Endothelial cell of umbilical vein (primary cell): ENCODE data around the gene USP35.

ENCODE experiments used
- CTCF ChIP-seq, 2 donors: IDR thresholded peaks; 1 replicate in 1 of 2; 2 replicates in 1 of 2; pipeline ENCODE4 v1.5.1; 2011; ENCODE audit warnings: low read length in 2 of 2, mild to moderate bottlenecking in 2 of 2, moderate library complexity in 2 of 2, control low read depth in 1 of 2, inconsistent platforms in 1 of 2, low read depth in 1 of 2; ENCODE audit not compliant: insufficient read depth in 1 of 2; ENCODE audit errors: extremely low read depth in 1 of 2
- EZH2 ChIP-seq: IDR thresholded peaks from 2 replicates; pipeline ENCODE4 v1.6.1; 2012; ENCODE audit warnings: borderline replicate concordance, low read depth, mild to moderate bottlenecking, moderate library complexity, low read length, inconsistent platforms; ENCODE audit not compliant: severe bottlenecking
- FOS ChIP-seq: IDR thresholded peaks from 2 replicates; pipeline ENCODE4 v1.6.1; 2011; ENCODE audit warnings: mild to moderate bottlenecking, low read length, moderate library complexity, borderline replicate concordance; ENCODE audit not compliant: insufficient read depth
- GATA2 ChIP-seq: IDR thresholded peaks from 2 replicates; pipeline ENCODE4 v1.7.0; 2011; ENCODE audit warnings: low read depth, mild to moderate bottlenecking, moderate library complexity, mixed read lengths, low read length; ENCODE audit not compliant: insufficient read length, insufficient read depth
- JUN ChIP-seq: IDR thresholded peaks from 2 replicates; pipeline ENCODE4 v1.6.1; 2011; ENCODE audit warnings: borderline replicate concordance, low read depth; ENCODE audit not compliant: insufficient read length, insufficient read depth
- MAX ChIP-seq: IDR thresholded peaks from 2 replicates; pipeline ENCODE4 v1.6.1; 2011; ENCODE audit not compliant: insufficient read depth, insufficient read length
- MYC ChIP-seq: IDR thresholded peaks from one replicate; pipeline ENCODE4 v1.6.1; 2011; ENCODE audit warnings: mild to moderate bottlenecking, low read depth, low read length
- POLR2A ChIP-seq: IDR thresholded peaks from 2 replicates; pipeline ENCODE4 v1.6.1; 2012; ENCODE audit warnings: low read depth, mild to moderate bottlenecking, control low read depth, low read length
- POLR2AphosphoS5 ChIP-seq: IDR thresholded peaks from 2 replicates; pipeline ENCODE4 v1.6.1; 2012; ENCODE audit warnings: low read depth, mild to moderate bottlenecking, control low read depth, low read length, moderate library complexity; ENCODE audit not compliant: insufficient read depth

GRCh38 chr11:78176605-78177141 is 12.0 kb upstream of the USP35 start:
- no peak for TF ChIP-seq CTCF (IDR thresholded peaks at IDR 0.05; ENCODE audit: extremely low read depth in 1 of 2, insufficient read depth in 1 of 2, low read depth in 1 of 2, low read length in 2 of 2)
- TF ChIP-seq POLR2A, result no peak
- no peak for TF ChIP-seq EZH2
- no peak for TF ChIP-seq GATA2
- no peak for TF ChIP-seq MYC
- TF ChIP-seq JUN, result no peak
- no peak for TF ChIP-seq POLR2AphosphoS5
- no peak for TF ChIP-seq MAX
- TF ChIP-seq FOS, result no peak
